Cardiac muscle cell (in vitro differentiated cells and primary cell): ENCODE results near the gene CHRD. TPM values are rescaled to one million over a fixed set of nuclear protein-coding genes. Genes with fewer than 3 reads are reported as not detected.
A peak's percentile ranks its signal among the peaks of the same experiment; 100 is the strongest.

ENCODE experiments used
- DNase-seq, 2 donors: peaks; one replicate each; pipeline versions ENCODE4 v3.0.0 to v3.0.0-alpha.2; 2010 to 2017; ENCODE audit warnings: low read depth in 1 of 2, low spot score in 1 of 2
- H3K27ac ChIP-seq: fragments of 200-600 bp; sonication (generic); 2 replicates; pipeline ENCODE4 v1.5.1; 2016
- H3K27me3 ChIP-seq: fragments of 200-600 bp; sonication (generic); 2 replicates; pipeline ENCODE4 v1.6.0; 2016; ENCODE audit warnings: control low read depth
- H3K36me3 ChIP-seq: fragments of 200-600 bp; sonication (generic); 2 replicates; pipeline ENCODE4 v1.5.1; 2016; ENCODE audit warnings: control low read depth
- H3K4me1 ChIP-seq: fragments of 200-600 bp; sonication (generic); 2 replicates; pipeline ENCODE4 v1.8.1; 2017; ENCODE audit warnings: low read depth, mild to moderate bottlenecking, mixed run types
- H3K4me3 ChIP-seq: fragments of 200-600 bp; sonication (generic); 2 replicates; pipeline ENCODE4 v1.5.1; 2016; ENCODE audit warnings: mild to moderate bottlenecking
- H3K9me3 ChIP-seq: fragments of 200-600 bp; sonication (generic); 2 replicates; pipeline ENCODE4 v1.5.1; 2017; ENCODE audit warnings: low read depth, mild to moderate bottlenecking, control low read depth
- CTCF ChIP-seq: IDR thresholded peaks from 2 replicates; pipeline ENCODE4 v1.5.1; 2012; ENCODE audit warnings: low read depth, mild to moderate bottlenecking, low read length
- polyA plus RNA-seq: library from polyadenylated mRNA; unstranded; fragments of >200 nt; fragmentation: Nextera tagmentation; extraction: Ambion mirVana; gene quantifications from 2 replicates; pipeline ENCODE4 v1.2.1, GENCODE V29; 2016
- total RNA-seq: library from RNA; depleted of rRNA; stranded (reverse); fragments of >200 nt; gene quantifications from 2 replicates; pipeline ENCODE4 v1.2.3, GENCODE V29; 2016

The CHRD gene
- total and polyA plus RNA-seq, 2 experiments from 2014 or later, result 10.8 to 33.0 TPM

- Histone ChIP-seq H3K36me3 (peaks cover 37% of the 10 kb centered on the region), H3K27ac (peak overlapping the region; percentile 93), H3K9me3 (no peaks in the 10 kb centered on the region), H3K4me3 (peak overlapping the region; percentile 66), H3K27me3 (no peaks in the 10 kb centered on the region), H3K4me1 (peaks cover 5% of the 10 kb centered on the region)
- no peak for TF ChIP-seq CTCF
- no peak for DNase-seq
Measured at GRCh38 chr3:184335291-184335660, 44.6 kb upstream of the CHRD start.

GRCh38 chr3:184335661-184336546 lies 44.0 kb upstream of the CHRD start:
- no peaks in the 10 kb centered on the region for H3K27me3 ChIP-seq
- no peak for TF ChIP-seq CTCF
- DNase-seq, result peak; percentile 84 to 88
- H3K36me3 ChIP-seq, result peaks cover 34% of the 10 kb centered on the region
- peak overlapping the region; percentile 93 for H3K27ac ChIP-seq
- no peaks in the 10 kb centered on the region for H3K9me3 ChIP-seq
- peaks cover 5% of the 10 kb centered on the region for H3K4me1 ChIP-seq
- peak overlapping the region; percentile 66 for H3K4me3 ChIP-seq

GRCh38 chr3:184336547-184337398 lies 43.1 kb upstream of the CHRD start:
- Histone ChIP-seq H3K27me3 (no peaks in the 10 kb centered on the region), H3K36me3 (peaks cover 26% of the 10 kb centered on the region), H3K4me3 (peak overlapping the region; percentile 66), H3K9me3 (no peaks in the 10 kb centered on the region), H3K4me1 (peaks cover 5% of the 10 kb centered on the region), H3K27ac (peak overlapping the region; percentile 93)
- TF ChIP-seq CTCF, result no peak
- DNase-seq, result peak; percentile 45 to 69

- H3K4me1 ChIP-seq, result peaks cover 5% of the 10 kb centered on the region
- no peaks in the 10 kb centered on the region for H3K27me3 ChIP-seq
- peak within 1 kb of the TSS; percentile 66 for H3K4me3 ChIP-seq
- DNase-seq, result peak in 1 of 2 donors; percentile 49
- TF ChIP-seq CTCF, result no peak
- peaks cover 20% of the 10 kb centered on the region for H3K36me3 ChIP-seq
- H3K9me3 ChIP-seq, result no peaks in the 10 kb centered on the region
- H3K27ac ChIP-seq, result peak within 1 kb of the TSS; percentile 93
Measured at GRCh38 chr3:184337399-184337714, 42.5 kb upstream of the CHRD start, which contains the start of gene FAM131A. FAM131A (plus strand) TSS chr3:184337600; CDS start chr3:184337631, 31 bp downstream.

GRCh38 chr3:184337981-184338380 lies 41.9 kb upstream of the CHRD start:
- TF ChIP-seq CTCF, result no peak
- Histone ChIP-seq H3K27me3 (no peaks in the 10 kb centered on the region), H3K27ac (no peak overlapping the region), H3K36me3 (peaks cover 18% of the 10 kb centered on the region), H3K4me3 (no peak overlapping the region), H3K9me3 (no peaks in the 10 kb centered on the region), H3K4me1 (peaks cover 5% of the 10 kb centered on the region)
- DNase-seq, result no peak
